Bone marrow (tissue), 2 donors: Measurements from ENCODE around the gene PGK2.

Experiments
- DNase-seq, 2 donors: peaks; one replicate each; lab custom pipeline; 2025; lab: John Stamatoyannopoulos, UW

Gene PGK2

GRCh38 chr6:49736017-49736508, 51.0 kb downstream of the PGK2 start:
- DNase-seq = no peak
